ENCODE measurements around the gene ADGRG6.
A peak's percentile ranks its signal among the peaks of the same experiment; 100 is the strongest.
"Not testable (repeated sequence)": the region's sequence is repeated elsewhere in the genome, so short reads cannot be mapped to it uniquely, and the experiment has no call there.

Gene ADGRG6

DNA sequence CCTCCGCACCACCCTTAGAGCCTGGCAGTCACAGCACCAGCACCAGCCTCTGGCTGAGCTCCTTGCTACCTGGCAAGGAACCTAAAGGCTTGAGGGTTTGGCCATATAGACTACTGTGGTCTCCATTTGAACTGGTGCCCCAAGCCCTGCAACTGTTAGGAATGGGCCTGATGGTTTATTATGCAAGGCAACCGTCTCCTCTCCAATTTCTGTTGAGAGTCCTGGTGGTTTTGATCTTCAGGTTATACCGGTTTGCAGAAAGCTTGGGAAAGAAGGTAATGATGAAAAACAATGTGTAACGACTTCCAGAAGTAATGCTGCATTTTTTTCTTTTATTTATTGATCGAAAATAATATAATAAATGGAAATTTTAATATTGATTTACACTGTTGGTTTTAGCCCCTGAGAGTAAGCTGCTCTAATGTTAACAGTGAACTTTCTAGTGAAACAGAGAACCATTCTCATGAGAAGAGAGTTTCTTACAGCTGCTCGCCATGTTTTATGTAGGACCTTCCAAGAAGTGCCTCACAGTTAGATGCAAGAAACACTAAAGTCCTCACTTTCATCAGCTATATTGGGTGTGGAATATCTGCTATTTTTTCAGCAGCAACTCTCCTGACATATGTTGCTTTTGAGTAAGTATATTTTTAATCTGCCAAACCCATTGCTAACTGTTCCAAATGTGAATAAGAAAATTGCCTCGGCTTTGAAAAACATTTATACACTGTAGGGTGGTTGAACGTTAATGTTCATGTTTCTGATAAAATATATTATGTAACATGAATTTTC, 112.8 kb downstream of the ADGRG6 start:
- DNase-seq: no peak

DNA sequence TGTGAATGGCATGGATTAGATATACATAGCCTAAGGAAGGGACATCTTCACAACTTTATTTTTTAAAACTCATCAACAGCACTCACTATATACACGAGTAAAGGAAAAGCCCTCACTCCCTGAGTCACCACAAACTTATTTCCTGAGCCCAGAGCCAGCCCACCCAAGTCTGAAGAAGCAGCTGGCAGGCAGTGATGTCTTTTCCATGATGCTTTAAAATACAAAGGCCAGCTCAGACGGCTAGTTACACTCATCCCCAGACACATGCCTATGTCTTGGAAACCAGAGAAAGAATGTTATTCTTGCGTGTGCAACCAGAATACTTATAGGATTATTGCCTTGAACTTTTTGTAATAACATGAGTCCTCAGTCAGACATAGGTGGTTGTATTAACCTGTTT, 114.4 kb downstream of the ADGRG6 start:
- peak; percentile 99 for DNase-seq

DNA sequence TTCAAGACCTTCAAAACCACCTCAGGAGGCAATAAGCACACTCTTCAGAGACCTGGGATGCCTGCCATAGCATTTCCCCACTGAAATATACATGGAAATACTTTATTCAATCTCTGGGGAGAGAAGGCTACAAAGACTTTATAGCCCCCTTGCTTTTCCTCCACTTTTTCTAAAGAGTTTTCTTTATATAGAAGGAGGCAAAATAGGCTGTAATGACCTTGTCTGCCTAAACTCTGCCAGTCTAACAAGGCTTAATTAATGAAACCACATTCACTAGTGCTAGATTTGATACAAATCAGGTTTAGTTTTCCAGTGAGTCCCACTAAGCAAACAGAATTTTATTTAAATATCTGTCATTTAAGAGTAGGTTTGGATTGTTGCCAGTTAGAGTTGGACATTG, 114.9 kb downstream of the ADGRG6 start:
- DNase-seq: no peak

DNA sequence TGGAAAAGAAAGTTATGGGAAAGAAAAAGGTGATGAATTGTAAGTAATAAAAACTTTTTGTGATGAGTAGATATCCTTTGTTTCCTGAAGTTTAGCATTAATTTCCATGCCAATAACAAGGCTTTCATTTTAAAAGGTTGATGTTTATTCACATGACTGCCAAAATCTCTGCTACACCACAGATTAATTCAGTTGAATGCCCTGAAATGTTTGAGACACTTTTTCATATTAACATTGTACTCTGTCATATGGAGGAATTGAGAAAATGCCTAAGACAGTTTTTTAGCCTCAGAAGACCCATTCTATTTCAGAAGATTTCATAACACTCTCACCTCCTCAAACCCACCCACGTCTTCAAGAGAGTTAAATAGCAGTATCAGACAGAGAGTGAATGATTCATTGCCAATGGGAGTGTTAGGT, 115.5 kb downstream of the ADGRG6 start:
- no peak for DNase-seq

DNA sequence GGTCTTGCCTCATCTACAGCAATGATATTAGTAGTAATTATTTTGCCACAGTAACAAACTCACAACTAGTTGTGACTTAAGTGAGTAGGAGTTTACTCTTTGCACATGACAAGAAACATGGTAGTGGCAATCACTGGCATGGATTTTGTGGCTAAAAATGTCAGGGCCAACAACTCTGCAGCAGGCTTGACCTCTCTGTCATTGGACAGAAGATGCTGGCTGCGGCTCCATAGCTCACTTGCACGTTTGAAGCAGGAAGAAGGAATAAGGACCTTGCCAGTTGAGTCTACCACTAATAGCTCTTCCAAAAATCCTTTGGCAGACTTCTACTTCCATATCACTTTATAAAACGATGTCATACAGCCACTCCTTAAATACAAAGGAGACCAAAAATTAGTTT, 117.3 kb downstream of the ADGRG6 start:
- DNase-seq: no peak

DNA sequence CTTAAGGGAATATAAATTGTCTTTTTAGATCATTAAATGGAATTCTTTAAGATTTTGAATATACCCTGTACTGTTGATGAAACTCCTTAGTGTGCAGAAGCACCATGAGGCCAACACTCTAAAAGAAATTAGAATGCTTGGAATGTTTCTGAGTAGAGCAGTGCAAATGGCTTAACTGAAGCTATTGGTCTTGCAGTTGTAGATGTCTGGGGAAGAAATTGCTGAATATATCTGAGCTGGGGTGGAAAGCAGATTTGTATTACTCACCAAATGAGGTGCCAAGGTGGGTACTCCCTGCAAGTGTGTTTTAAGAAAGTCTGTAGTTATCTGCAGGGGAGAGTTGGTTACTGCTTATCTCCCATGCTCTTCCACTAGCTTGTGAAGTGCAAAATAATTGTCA, 119.0 kb downstream of the ADGRG6 start:
- peak; percentile 33 for DNase-seq

DNA sequence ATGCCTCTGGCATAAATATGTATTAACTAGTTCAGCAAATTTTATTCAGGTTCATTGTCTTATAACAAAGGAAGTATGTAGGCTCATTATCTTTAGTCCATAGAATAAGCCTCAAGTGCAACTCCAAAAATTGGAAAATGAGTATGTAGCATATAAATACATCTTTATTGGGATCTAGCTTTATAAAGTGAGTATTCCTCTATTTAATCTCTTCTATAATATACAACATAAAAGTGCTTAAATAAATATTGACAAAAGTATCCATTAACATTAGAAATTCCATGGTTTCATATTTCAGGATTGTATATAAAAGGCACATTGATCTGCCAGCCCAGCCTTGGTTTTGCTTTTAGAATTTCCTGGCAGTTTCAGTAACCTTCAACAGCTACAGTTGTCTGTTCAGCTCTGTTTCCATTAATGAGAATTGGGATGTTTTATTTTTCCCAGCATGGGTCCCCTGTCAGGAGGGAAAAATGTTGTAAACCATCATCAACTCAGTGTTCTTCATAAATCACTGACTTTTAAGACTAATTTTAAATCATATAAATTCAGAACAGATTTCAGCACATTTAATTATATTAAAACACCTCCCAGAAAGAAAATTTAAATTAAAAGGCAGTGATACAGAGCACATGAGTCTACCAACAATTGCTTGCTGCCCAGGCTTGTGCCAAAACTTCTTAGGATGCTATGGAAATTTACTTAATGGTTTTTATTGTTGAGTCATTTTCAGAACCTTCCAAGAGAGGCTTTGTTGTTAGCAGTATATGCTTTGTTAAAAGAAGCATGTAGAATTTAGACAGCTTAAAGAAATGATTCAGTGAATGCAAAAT, 119.7 kb downstream of the ADGRG6 start:
- DNase-seq: peak; percentile 89

DNA sequence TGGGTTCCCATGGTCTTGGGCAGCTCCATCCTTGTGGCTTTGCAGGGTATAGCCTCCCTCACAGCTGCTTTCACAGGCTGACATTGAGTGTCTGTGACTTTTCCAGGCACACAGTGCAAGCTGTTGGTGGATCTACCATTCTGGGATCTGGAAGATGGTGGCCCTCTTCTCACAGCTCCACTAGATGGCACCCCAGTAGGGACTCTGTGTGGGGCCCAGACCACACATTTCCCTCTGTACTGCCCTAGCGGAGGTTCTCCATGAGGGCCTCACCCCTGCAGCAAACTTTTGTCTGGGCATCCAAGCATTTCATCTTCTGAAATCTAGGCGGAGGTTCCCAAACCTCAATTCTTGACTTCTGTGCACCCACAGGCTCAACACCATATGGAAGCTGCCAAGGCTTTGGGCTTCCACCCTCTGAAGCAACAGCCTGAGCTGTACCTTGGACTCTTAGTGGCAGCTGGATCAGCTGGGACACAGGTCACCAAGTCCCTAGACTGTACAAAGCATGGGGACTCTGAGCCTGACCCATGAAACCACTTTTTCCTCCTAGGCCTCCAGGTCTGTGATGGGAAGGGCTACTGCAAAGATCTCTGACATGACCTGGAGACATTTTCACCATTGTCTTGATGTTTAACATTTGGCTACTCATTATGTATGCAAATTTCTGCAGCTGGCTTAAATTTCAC, 124.8 kb downstream of the ADGRG6 start:
- DNase-seq: not testable (repeated sequence)

DNA sequence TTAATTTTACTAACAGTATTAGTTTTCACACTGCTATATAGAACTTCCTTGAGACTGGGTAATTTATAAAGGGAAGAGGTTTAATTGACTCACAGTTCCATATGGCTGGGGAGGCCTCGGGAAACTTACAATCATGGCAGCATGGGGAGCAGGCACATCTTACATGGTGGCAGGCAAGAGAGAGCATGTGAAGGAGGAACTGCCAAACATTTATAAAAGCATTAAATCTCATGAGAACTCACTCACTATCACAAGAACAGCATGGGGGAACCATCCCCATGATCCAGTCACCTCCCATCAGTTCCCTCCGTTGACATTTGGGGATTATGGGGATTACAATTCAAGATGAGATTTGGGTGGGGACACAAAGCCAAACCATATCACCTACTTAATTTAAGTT, 126.7 kb downstream of the ADGRG6 start:
- not testable (repeated sequence) for DNase-seq

DNA sequence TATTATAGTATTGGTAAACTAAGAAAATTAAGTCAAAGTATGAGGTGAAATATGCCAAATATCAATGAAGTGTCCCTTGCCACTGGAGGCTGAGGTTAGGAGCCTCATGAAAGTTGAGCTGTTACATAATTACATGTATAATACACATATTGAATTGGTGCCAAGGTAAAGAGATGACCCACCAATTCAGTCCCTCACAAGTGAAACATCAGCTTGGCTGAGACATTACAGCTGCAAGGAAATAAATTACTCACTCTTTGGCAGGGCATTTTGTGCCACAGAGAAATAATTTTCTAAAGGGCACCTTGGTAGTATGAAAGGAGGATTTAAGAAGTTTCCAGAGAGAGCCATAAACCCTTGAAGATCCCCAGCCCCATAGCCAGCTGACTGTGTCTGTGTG, 127.4 kb downstream of the ADGRG6 start:
- DNase-seq: no peak

DNA sequence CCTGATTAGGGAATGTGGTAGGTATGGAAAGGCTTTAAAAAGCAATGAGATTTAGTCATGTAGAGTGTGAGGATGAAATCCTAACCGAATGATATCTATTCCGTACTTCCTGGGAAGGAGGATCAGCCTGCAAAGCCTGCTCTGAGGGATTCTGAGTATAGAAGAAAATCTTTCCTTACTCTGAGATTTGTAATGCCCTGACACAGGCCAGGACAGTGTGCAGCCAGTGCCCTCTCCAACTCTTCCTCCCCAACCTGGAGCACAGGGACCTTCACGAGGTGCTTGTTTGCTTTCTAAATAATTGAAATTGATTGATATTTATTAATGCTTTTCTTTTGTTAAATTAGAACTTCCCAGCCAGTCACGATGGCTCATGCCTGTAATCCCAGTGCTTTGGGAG, 131.6 kb downstream of the ADGRG6 start:
- no peak for DNase-seq

DNA sequence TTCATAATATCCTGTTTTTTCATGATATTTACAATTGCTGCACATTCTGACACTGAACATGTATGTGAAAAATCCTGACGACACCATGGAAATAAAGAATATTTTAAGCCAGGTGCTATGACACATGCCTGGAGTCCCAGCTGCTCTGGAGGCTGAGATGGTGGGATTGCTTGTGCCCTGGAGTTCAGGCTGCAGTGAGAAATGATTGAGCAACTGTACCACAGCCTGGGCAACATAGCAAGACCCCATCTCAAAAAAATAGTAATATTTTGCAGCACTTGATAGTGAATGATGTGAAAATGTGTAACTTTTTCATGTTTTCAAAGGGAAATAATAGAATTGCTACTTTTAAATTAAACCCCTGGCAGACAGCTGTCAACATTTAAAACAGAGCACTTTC, 137.1 kb downstream of the ADGRG6 start:
- no peak for DNase-seq

DNA sequence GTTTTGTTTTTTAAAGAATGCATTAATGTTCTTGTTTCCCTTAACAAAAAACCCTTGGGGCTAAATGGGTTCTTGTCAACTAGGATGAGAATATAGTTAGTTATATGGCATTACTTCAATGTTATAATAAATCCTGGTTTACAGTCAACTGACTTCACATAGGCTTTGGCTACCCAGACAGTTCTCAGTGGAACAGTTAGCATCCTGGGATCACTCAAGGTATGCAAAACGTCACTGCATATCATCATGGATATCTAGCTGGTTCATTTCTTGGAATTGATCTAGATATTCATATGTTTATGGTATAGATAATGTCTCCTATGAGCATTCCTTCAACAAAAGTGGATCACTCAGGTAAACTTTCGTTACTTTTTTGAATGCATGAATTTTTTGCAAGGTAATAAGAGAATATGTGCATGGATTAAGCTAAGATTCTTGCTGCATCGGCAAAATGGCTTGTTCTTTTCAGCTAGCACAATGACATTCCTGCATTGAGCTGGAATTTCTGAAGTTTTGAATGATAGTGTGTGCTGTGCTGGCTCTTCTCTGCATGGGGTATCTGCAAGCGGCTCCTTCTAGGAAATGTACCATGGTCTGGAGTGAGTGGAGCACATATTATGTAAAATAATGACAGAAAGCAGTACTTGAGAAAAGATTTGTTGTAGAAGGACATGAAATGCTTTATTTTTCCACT, 138.9 kb downstream of the ADGRG6 start:
- no peak for DNase-seq

DNA sequence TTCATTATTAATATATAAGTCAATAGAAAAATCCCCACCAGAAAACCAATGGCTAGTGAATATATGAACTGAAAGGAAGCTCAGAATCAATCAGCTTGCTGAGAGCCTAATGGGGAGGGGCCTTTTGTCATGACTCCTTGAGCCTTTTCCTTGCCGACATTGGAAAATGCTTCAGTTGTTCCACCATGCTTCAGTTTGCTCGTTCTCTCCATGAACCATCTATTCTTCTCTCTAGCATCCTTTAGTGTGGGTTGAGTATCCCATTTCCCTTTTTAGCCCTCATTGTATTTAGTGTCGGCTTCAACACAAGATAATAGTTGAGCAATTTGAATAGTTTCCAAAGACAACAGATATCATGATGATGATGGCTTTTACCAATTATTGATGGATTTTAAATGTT, 139.9 kb downstream of the ADGRG6 start:
- no peak for DNase-seq

DNA sequence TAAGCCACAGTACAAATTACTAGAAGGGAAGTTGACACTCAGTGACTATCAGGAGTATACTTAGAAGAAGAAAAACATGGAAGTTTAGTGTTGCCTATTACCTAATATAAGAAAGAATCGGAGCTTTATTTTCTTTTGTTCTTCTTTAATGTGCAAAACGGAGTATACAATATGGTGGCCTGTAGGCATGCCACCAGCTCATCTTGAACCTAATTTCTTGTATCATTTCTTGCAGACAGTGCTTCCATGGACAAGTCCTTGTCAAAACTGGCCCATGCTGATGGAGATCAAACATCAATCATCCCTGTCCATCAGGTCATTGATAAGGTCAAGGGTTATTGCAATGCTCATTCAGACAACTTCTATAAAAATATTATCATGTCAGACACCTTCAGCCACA, 141.3 kb downstream of the ADGRG6 start:
- no peak for DNase-seq

DNA sequence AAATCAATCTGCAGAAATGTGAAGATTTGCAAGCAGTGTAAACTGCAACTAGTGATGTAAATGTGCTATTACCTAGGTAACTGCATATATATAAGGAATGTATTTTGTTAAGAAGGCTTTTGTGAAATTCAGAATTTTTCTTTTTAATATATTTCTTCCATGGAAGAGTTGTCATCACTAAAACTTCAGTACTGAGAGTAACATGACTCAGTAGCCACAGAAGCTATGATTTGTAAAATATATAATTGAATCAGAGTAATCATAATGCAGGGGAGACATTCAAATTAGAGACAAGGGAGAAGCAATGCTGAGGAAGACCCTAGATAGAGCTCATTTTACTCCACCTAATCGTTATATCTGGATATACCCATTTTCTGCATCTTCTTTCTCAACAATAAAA, 141.7 kb downstream of the ADGRG6 start:
- DNase-seq: peak; percentile 60

DNA sequence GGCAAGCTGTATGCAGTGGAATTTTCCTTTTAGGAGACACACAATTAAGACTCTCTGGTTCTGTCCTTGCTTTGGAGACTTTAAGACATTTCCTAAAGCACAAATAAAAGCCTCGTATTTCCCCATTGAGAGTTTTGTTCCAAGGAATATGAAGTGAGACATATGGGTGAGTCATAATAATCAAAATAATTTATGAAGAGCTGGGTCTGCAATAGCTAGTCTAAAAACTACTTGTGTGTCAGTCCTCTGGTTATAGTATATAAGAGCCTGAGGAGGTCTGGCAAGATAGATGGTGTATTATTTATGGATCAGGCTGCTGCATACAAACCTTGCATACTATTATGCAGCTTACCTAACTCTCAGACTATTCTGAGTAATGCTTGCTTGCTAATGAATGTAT, 142.6 kb downstream of the ADGRG6 start:
- peak; percentile 89 for DNase-seq

DNA sequence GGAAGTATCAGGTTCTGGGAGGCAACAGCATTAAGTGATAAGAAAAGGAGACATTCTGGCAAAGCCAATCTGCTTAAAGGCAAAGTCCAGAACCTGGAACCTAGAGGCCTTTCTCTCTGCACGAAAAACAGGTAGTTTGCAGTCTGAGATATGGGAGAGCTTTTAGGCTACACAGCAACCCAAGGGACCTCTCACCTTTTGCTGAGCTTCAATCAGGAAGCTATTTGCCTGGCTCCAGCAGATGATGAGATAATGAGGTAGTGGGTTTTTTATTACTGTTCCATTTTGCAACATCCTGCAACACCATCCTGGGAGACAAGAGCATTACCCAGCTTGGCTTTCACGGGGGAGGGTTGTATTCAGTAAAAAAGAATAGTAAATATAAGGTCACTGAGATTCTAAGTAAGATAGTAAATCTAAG, 143.1 kb downstream of the ADGRG6 start:
- DNase-seq: peak; percentile 64

DNA sequence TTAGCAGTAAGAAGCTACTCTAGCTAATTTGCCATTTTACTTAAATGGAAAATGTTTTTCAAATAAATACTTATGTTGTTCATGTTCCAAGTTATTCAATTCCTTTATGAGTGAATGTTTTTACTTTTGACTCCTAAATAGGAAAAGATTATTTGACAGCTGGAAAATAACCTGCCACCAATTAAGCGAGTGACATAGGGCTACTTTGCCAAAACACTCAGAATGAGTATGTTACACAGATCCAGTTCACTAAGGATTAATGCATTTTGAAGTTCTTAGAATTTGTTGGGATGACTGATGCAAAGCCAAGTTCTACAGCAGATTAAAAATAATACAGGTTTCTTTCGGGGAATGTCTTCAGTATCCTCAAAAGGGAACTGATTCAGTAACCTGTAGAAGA, 144.4 kb downstream of the ADGRG6 start:
- no peak for DNase-seq

DNA sequence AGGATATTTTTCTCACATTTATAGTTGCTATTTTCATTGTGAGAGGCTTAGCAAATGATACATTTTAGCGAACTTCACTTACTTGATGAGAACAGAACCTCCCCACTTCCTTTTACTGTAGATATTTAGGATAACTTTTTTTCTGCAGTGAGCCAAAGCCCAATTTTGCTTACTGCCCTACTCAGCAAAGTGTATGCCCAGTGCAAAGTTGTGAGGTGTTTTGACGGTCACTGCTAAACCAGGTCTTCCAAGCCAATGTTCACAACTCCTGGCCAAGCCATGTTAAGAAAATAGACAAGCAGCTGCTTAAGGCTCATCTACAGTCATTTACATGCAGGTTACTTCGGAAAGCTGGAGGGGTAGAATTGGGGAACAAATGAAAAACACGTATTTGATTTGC, 144.8 kb downstream of the ADGRG6 start:
- no peak for DNase-seq

DNA sequence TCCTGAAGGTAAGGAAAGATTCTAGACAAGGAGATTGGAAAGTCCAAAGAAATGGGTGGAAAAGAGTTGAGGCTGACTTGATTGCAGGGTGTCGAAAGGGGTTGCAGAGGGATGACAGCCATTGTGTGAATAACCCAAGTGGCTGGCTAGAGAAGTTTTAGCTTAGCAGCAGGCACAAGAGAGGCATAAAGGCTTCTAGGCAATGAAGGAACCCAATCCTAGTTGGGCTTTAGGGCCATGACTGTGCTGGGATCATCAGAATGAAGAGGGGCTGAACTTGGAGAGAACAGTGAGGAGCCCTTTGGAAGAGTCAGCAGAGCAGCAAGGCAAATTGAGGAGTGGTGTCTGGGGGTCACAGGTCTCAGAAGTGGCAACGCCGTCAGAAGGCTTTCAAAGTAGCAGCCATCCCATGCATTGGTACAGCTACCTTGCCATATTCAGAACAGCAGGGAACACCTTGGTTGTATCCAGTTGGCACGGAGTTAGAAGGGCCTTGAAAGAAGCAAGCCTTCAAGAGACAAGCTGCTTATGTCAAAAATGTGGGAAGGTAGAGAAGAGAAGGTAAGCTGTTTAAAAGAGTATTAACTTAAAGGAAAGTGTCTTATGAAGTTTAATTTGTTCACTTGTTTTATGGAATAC, 146.4 kb downstream of the ADGRG6 start:
- no peak for DNase-seq

DNA sequence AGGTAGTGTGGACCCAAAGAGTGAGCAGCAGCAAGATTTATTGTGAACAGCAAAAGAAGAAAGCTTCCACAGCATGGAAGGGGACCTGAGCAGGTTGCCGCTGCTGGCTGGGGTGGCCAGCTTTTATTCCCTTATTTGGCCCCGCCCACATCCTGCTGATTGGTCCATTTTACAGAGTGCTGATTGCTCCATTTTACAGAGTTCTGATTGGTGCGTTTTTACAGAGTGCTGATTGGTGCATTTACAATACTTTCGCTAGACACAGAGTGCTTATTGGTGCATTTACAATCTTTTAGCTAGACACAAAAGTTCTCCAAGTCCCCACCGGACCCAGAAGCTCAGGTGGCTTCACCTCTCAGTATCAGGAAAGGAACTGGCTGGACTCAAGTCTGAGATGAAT, 149.0 kb downstream of the ADGRG6 start:
- not testable (repeated sequence) for DNase-seq

DNA sequence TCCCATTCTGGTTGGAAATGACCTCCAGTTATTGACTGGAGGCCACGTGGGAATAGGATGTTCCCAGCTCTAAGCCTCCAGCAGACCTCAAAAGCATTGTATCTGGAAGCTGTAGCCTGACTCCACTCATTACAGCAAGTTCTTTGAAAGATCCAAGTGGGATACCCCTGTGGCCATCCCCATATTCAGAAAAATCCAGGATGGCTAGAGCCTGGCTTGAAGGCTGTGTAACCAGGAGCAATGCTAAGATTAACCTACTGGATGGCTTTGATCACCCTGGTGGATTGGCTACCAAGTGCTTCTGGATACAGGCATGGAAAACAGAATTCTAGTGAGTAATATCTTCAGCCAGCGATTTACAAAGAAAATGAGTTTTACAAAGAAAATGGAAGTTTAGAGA, 151.2 kb downstream of the ADGRG6 start:
- no peak for DNase-seq
